ENCODE measurements around the gene BAZ1B.
"Not testable (repeated sequence)": the region's sequence is repeated elsewhere in the genome, so short reads cannot be mapped to it uniquely, and the experiment has no call there.

DNA sequence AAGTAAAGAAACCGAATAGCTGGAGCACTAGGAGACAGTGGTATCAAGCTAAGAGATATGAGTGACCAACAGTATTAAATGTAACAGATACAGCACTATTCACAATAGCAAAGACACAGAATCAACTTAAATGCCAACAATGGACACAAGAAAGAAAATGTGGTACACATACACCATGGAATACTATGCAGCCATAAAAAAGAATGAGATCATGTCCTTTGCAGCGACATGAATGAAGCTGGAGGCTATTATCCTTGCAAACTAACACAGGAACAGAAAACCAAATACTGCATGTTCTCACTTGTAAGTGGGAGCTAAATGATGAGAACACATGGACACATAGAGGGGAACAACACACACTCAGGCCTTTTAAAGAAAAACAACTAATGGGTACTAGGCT lies 26.6 kb downstream of the BAZ1B start:
- TF ChIP-seq POLR2A (IDR thresholded peaks at IDR 0.05; ENCODE audit: low read length); GATA1 (IDR thresholded peaks at IDR 0.05; ENCODE audit: low read depth, low read length): not testable (repeated sequence)

Data from erythroblast (primary cell).